A673 (cell line): ENCODE results near the gene DIDO1.

ENCODE experiments used
- CTCF ChIP-seq: fragments of 300-800, 200-600 bp; sonication (generic); conservative IDR thresholded peaks from 2 replicates; pipeline ENCODE4 v1.5.1; 2017; ENCODE audit warnings: low read depth, mild to moderate bottlenecking, antibody characterized with exemption, low read length, moderate library complexity, mixed read lengths
- EZH2 ChIP-seq: fragments of 200-600 bp; sonication (generic); IDR thresholded peaks from 2 replicates; pipeline ENCODE4 v1.6.1; 2017; ENCODE audit warnings: borderline replicate concordance, low read depth, mild to moderate bottlenecking, mixed read lengths, antibody characterized with exemption, low read length; ENCODE audit not compliant: poor library complexity, severe bottlenecking

- no peak for TF ChIP-seq CTCF
- no peak for TF ChIP-seq EZH2
Measured at GRCh38 chr20:62902926-62903615, 23.2 kb downstream of the DIDO1 start.
